Activated T-helper 2 cell treated with anti-CD3 and anti-CD28 coated beads, Interferon-gamma antibody, Interleukin-2, Interleukin-4, amounts not matched to agents 10 μg/mL and 5 μg/mL and 100 μg/mL, durations not matched to agents 14 hours and 24 hours and 36 hours (primary cell): Measurements from ENCODE around the gene TUFM. TPM values are rescaled to one million over a fixed set of nuclear protein-coding genes. Genes with fewer than 3 reads are reported as not detected.
"Not testable (repeated sequence)": the region's sequence is repeated elsewhere in the genome, so short reads cannot be mapped to it uniquely, and the experiment has no call there.

Experiments used
- DNase-seq: peaks from one replicate; pipeline ENCODE4 v3.0.0; 2021; ENCODE audit warnings: low spot score
- H3K27ac Mint-ChIP-seq: one replicate; pipeline ENCODE4 v1.8.0; 2021; ENCODE audit warnings: mixed read lengths
- H3K27me3 Mint-ChIP-seq: one replicate; pipeline ENCODE4 v1.8.0; 2021; ENCODE audit warnings: low read depth, mixed read lengths
- H3K36me3 Mint-ChIP-seq: one replicate; pipeline ENCODE4 v1.8.0; 2021; ENCODE audit warnings: low read depth, mixed read lengths
- H3K4me1 Mint-ChIP-seq: one replicate; pipeline ENCODE4 v1.8.0; 2021; ENCODE audit warnings: low read depth, mixed read lengths
- H3K4me3 Mint-ChIP-seq: one replicate; pipeline ENCODE4 v1.8.0; 2021; ENCODE audit warnings: low read depth, mild to moderate bottlenecking, moderate library complexity, mixed read lengths
- H3K9me3 Mint-ChIP-seq: one replicate; pipeline ENCODE4 v1.8.0; 2021; ENCODE audit warnings: mixed read lengths
- intact Hi-C: fragments of 100-400 bp; cut with micrococcal nuclease; formaldehyde crosslinking; loops from one replicate; pipeline ENCODE4 v1.15.1; 2023
- total RNA-seq: library from RNA; stranded (reverse); gene quantifications from 2 replicates; pipeline ENCODE4 v1.2.3, GENCODE V29; 2022

Gene TUFM
- total RNA-seq, 1 donor from 2014 or later, result 202 TPM

GRCh38 chr16:28867646-28868045 is 21.5 kb upstream of the TUFM start:
- H3K9me3 Mint-ChIP-seq, intact Hi-C loops, H3K4me3 Mint-ChIP-seq, H3K4me1 Mint-ChIP-seq, H3K27ac Mint-ChIP-seq, H3K27me3 Mint-ChIP-seq, DNase-seq: not testable (repeated sequence)
- peaks cover 35% of the 10 kb centered on the region for H3K36me3 Mint-ChIP-seq

GRCh38 chr16:28867241-28867640 is 21.1 kb upstream of the TUFM start:
- Mint-ChIP-seq H3K4me3 (no peak overlapping the region), H3K27me3 (no peaks in the 10 kb centered on the region), H3K27ac (no peak overlapping the region), H3K9me3 (no peaks in the 10 kb centered on the region), H3K4me1 (peaks cover 4% of the 10 kb centered on the region), H3K36me3 (peaks cover 35% of the 10 kb centered on the region)
- intact Hi-C loops, result no loop called here
- DNase-seq, result no peak

GRCh38 chr16:28866454-28866804 is 20.3 kb upstream of the TUFM start:
- peaks cover 6% of the 10 kb centered on the region for H3K4me1 Mint-ChIP-seq
- H3K4me3 Mint-ChIP-seq, result no peak overlapping the region
- H3K9me3 Mint-ChIP-seq, result no peaks in the 10 kb centered on the region
- H3K27ac Mint-ChIP-seq, result peak overlapping the region; percentile 11
- intact Hi-C loops, result no loop called here
- no peaks in the 10 kb centered on the region for H3K27me3 Mint-ChIP-seq
- no peak for DNase-seq
- peaks cover 35% of the 10 kb centered on the region for H3K36me3 Mint-ChIP-seq

- Mint-ChIP-seq H3K27ac (peak overlapping the region; percentile 33), H3K9me3 (no peaks in the 10 kb centered on the region), H3K4me3 (no peak overlapping the region), H3K36me3 (peaks cover 35% of the 10 kb centered on the region), H3K27me3 (no peaks in the 10 kb centered on the region), H3K4me1 (peaks cover 6% of the 10 kb centered on the region)
- intact Hi-C loops, result no loop called here
- DNase-seq, result no peak
These were observed 19.7 kb upstream of the TUFM start for GRCh38 chr16:28865722-28866453.

- Mint-ChIP-seq H3K4me3 (peak overlapping the region; percentile 96), H3K27ac (no peak overlapping the region), H3K36me3 (peaks cover 32% of the 10 kb centered on the region), H3K9me3 (no peaks in the 10 kb centered on the region), H3K4me1 (peaks cover 8% of the 10 kb centered on the region), H3K27me3 (no peaks in the 10 kb centered on the region)
- intact Hi-C loops, result no loop called here
- DNase-seq, result no peak
These were observed 19.0 kb upstream of the TUFM start for GRCh38 chr16:28865001-28865688.

GRCh38 chr16:28863929-28864793 is 18.0 kb upstream of the TUFM start:
- H3K27me3 Mint-ChIP-seq, result no peaks in the 10 kb centered on the region
- H3K4me1 Mint-ChIP-seq, result peaks cover 8% of the 10 kb centered on the region
- peak overlapping the region; percentile 98 for H3K27ac Mint-ChIP-seq
- H3K9me3 Mint-ChIP-seq, result no peaks in the 10 kb centered on the region
- intact Hi-C loops, result loop anchor here (1.0 to 2.0 kb wide), 3 partner anchors 15 to 40 kb away; partner anchors contain the start of genes ATP2A1 and TUFM
- H3K36me3 Mint-ChIP-seq, result peaks cover 22% of the 10 kb centered on the region
- DNase-seq, result peak; percentile 19
- peak overlapping the region; percentile 96 for H3K4me3 Mint-ChIP-seq

GRCh38 chr16:28859326-28859725 is 13.2 kb upstream of the TUFM start:
- Mint-ChIP-seq H3K9me3 (no peaks in the 10 kb centered on the region), H3K27me3 (no peaks in the 10 kb centered on the region), H3K27ac (no peak overlapping the region), H3K4me3 (no peak overlapping the region), H3K4me1 (peaks cover 7% of the 10 kb centered on the region), H3K36me3 (peaks cover 12% of the 10 kb centered on the region)
- intact Hi-C loops, result no loop called here
- DNase-seq, result no peak

GRCh38 chr16:28858421-28858820 is 12.3 kb upstream of the TUFM start:
- no peak for DNase-seq
- Mint-ChIP-seq H3K4me1 (peaks cover 6% of the 10 kb centered on the region), H3K4me3 (no peak overlapping the region)

GRCh38 chr16:28846933-28847273 is 755 bp upstream of the TUFM start:
- Mint-ChIP-seq H3K27ac (peak overlapping the region; percentile 97), H3K36me3 (peaks cover 41% of the 10 kb centered on the region), H3K4me3 (peak overlapping the region; percentile 93), H3K4me1 (peaks cover 22% of the 10 kb centered on the region), H3K27me3 (no peaks in the 10 kb centered on the region), H3K9me3 (no peaks in the 10 kb centered on the region)
- intact Hi-C loops, result loop anchor here (1.0 to 5.0 kb wide), 6 partner anchors 16 to 353 kb away; partner anchors contain the start of genes APOBR, NFATC2IP, RABEP2 and SH2B1
- peak; percentile 15 for DNase-seq

More at GRCh38 chr16:28858421-28858820, 12.3 kb upstream of the TUFM start:
- Mint-ChIP-seq H3K36me3 (peaks cover 11% of the 10 kb centered on the region), H3K9me3 (no peaks in the 10 kb centered on the region), H3K27me3 (no peaks in the 10 kb centered on the region), H3K27ac (no peak overlapping the region)
- intact Hi-C loops, result no loop called here

GRCh38 chr16:28845761-28846079 is 428 bp downstream of the TUFM start:
- Mint-ChIP-seq H3K27me3 (no peaks in the 10 kb centered on the region), H3K27ac (peak overlapping the region; percentile 97), H3K4me1 (peaks cover 22% of the 10 kb centered on the region), H3K9me3 (no peaks in the 10 kb centered on the region), H3K4me3 (peak overlapping the region; percentile 93), H3K36me3 (peaks cover 48% of the 10 kb centered on the region)
- intact Hi-C loops, result loop anchor here (1.0 to 5.0 kb wide), 6 partner anchors 18 to 351 kb away; partner anchors contain the start of genes APOBR, NFATC2IP, RABEP2 and SH2B1
- no peak for DNase-seq

- peak; percentile 31 for DNase-seq
- H3K27me3 Mint-ChIP-seq, result no peaks in the 10 kb centered on the region
- peak overlapping the region; percentile 93 for H3K4me3 Mint-ChIP-seq
- H3K27ac Mint-ChIP-seq, result peak overlapping the region; percentile 97
- no peaks in the 10 kb centered on the region for H3K9me3 Mint-ChIP-seq
- H3K36me3 Mint-ChIP-seq, result peaks cover 48% of the 10 kb centered on the region
- intact Hi-C loops, result loop anchor here (5.0 kb wide), 1 partner anchor 82 kb away; the partner anchor contains the start of gene RABEP2
- H3K4me1 Mint-ChIP-seq, result peaks cover 22% of the 10 kb centered on the region
These were observed 855 bp downstream of the TUFM start for GRCh38 chr16:28845293-28845692.

- H3K9me3 Mint-ChIP-seq, result no peaks in the 10 kb centered on the region
- intact Hi-C loops, result no loop called here
- H3K27ac Mint-ChIP-seq, result peak overlapping the region; percentile 13
- DNase-seq, result no peak
- H3K4me1 Mint-ChIP-seq, result peaks cover 22% of the 10 kb centered on the region
- H3K36me3 Mint-ChIP-seq, result peaks cover 48% of the 10 kb centered on the region
- peak overlapping the region; percentile 93 for H3K4me3 Mint-ChIP-seq
- H3K27me3 Mint-ChIP-seq, result no peaks in the 10 kb centered on the region
These were observed 1.8 kb downstream of the TUFM start for GRCh38 chr16:28844226-28844885.
